ENCODE measurements around the gene EDA2R. TPM values are rescaled to one million over a fixed set of nuclear protein-coding genes. Genes with fewer than 3 reads are reported as not detected.

Gene EDA2R
- polyA plus RNA-seq, 1 donor (not counting 4 experiments of a cell fraction or from before 2014, with no cell fraction given), result 3.7 TPM

DNA sequence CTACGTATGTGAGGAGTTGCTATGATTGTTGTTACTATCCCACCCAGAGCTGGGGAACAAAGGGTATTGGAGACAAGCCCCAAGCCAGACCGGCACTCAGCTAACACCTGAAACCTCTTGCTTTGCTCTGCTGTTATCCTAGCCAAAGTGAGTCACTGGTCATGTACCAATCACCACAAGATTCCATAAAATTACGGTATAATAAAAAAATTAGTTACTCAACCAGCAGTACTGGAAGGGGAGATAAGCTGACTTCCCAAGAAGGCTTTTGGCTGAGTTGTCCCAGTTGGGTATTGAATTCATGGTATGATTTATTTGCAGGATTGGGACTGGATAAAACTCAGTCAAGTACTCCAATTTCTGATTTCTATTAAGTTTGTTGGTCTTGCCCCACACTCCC is 5.3 kb downstream of the EDA2R start:
- Histone ChIP-seq H2AFZ (ENCODE audit: control insufficient read depth, low read length) (no peak overlapping the region), H3K4me3 (ENCODE audit: control insufficient read depth in 2 of 3, extremely low read depth in 1 of 3, insufficient read depth in 2 of 3, low read depth in 1 of 3, low read length in 3 of 3) (no peak overlapping the region), H3K27ac (ENCODE audit: control insufficient read depth, insufficient read depth, low read length) (peak overlapping the region; percentile 13), H3K27me3 (ENCODE audit: control insufficient read depth, extremely low read depth, insufficient read depth, low read length) (no peaks in the 10 kb centered on the region), H4K20me1 (ENCODE audit: control insufficient read depth, extremely low read depth, insufficient read depth, low read length) (no peaks in the 10 kb centered on the region), H3K36me3 (ENCODE audit: control insufficient read depth in 2 of 2, extremely low read depth in 1 of 2, insufficient read depth in 2 of 2, low read length in 2 of 2) (no peaks in the 10 kb centered on the region), H3K79me2 (ENCODE audit: control insufficient read depth, insufficient read depth, low read length) (no peaks in the 10 kb centered on the region), H3K9me1 (ENCODE audit: control insufficient read depth, extremely low read depth, insufficient read depth, low read length) (no peaks in the 10 kb centered on the region), H3K9ac (ENCODE audit: control insufficient read depth, extremely low read depth, insufficient read depth, low read length) (no peak overlapping the region), H3K9me3 (ENCODE audit: control insufficient read depth, low read depth, low read length) (no peaks in the 10 kb centered on the region), H3K4me2 (ENCODE audit: control insufficient read depth, extremely low read depth, insufficient read depth, low read depth, low read length) (no peak overlapping the region), H3K4me1 (ENCODE audit: control insufficient read depth, extremely low read depth, insufficient read depth, low read length) (no peaks in the 10 kb centered on the region)
- TF ChIP-seq, protein P1, sequence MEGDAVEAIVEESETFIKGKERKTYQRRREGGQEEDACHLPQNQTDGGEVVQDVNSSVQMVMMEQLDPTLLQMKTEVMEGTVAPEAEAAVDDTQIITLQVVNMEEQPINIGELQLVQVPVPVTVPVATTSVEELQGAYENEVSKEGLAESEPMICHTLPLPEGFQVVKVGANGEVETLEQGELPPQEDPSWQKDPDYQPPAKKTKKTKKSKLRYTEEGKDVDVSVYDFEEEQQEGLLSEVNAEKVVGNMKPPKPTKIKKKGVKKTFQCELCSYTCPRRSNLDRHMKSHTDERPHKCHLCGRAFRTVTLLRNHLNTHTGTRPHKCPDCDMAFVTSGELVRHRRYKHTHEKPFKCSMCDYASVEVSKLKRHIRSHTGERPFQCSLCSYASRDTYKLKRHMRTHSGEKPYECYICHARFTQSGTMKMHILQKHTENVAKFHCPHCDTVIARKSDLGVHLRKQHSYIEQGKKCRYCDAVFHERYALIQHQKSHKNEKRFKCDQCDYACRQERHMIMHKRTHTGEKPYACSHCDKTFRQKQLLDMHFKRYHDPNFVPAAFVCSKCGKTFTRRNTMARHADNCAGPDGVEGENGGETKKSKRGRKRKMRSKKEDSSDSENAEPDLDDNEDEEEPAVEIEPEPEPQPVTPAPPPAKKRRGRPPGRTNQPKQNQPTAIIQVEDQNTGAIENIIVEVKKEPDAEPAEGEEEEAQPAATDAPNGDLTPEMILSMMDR (optimal IDR thresholded peaks at IDR 0.05 in 1 of 3, IDR thresholded peaks at IDR 0.05 in 1 of 3, conservative IDR thresholded peaks at IDR 0.05 in 1 of 3; ENCODE audit: extremely low read depth in 1 of 3, insufficient read depth in 2 of 3, low read length in 3 of 3), result no peak
- no peak for TF ChIP-seq EZH2 (IDR thresholded peaks at IDR 0.05; ENCODE audit: low read length)
- DNase-seq (ENCODE audit: low read depth, low spot score) (no peak), FAIRE-seq (no peak)
- dilution Hi-C loops (cut with MboI; ENCODE audit: extremely low pct_ligation_motif_present, low sequenced_read_pairs), result no loop called here

DNA sequence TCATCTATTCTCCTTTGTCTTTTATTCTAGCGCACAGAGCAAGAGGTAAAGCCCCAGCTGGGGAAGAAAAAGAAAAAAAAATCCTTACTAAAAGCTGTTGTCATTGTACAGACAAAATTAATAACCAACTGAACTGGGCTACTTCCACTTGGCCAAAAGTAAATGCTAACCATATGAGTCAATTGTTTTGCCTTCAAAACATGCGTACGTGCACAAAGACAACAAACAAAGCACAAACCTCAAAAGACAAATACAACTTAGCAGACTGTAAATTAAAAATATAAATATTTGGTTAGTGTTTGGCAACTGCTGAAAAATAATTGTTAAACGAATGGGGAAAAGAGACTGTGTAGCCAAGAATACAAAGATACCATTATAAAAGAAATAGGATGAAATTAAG is 5.9 kb downstream of the EDA2R start:
- Histone ChIP-seq H3K4me3 (ENCODE audit: control insufficient read depth in 2 of 3, extremely low read depth in 1 of 3, insufficient read depth in 2 of 3, low read depth in 1 of 3, low read length in 3 of 3) (no peak overlapping the region), H3K36me3 (ENCODE audit: control insufficient read depth in 2 of 2, extremely low read depth in 1 of 2, insufficient read depth in 2 of 2, low read length in 2 of 2) (no peaks in the 10 kb centered on the region), H3K27ac (ENCODE audit: control insufficient read depth, insufficient read depth, low read length) (no peak overlapping the region), H3K9ac (ENCODE audit: control insufficient read depth, extremely low read depth, insufficient read depth, low read length) (no peak overlapping the region), H4K20me1 (ENCODE audit: control insufficient read depth, extremely low read depth, insufficient read depth, low read length) (no peaks in the 10 kb centered on the region), H3K4me1 (ENCODE audit: control insufficient read depth, extremely low read depth, insufficient read depth, low read length) (no peaks in the 10 kb centered on the region), H3K79me2 (ENCODE audit: control insufficient read depth, insufficient read depth, low read length) (no peaks in the 10 kb centered on the region), H3K4me2 (ENCODE audit: control insufficient read depth, extremely low read depth, insufficient read depth, low read depth, low read length) (no peak overlapping the region), H3K9me1 (ENCODE audit: control insufficient read depth, extremely low read depth, insufficient read depth, low read length) (no peaks in the 10 kb centered on the region), H3K9me3 (ENCODE audit: control insufficient read depth, low read depth, low read length) (no peaks in the 10 kb centered on the region), H2AFZ (ENCODE audit: control insufficient read depth, low read length) (no peak overlapping the region), H3K27me3 (ENCODE audit: control insufficient read depth, extremely low read depth, insufficient read depth, low read length) (no peaks in the 10 kb centered on the region)
- FAIRE-seq (no peak), DNase-seq (ENCODE audit: low read depth, low spot score) (no peak)
- dilution Hi-C loops (cut with MboI; ENCODE audit: extremely low pct_ligation_motif_present, low sequenced_read_pairs), result no loop called here
- TF ChIP-seq, protein P1 (optimal IDR thresholded peaks at IDR 0.05 in 1 of 3, IDR thresholded peaks at IDR 0.05 in 1 of 3, conservative IDR thresholded peaks at IDR 0.05 in 1 of 3; ENCODE audit: extremely low read depth in 1 of 3, insufficient read depth in 2 of 3, low read length in 3 of 3), result no peak
- no peak for TF ChIP-seq EZH2 (IDR thresholded peaks at IDR 0.05; ENCODE audit: low read length)
